ENCODE data around the gene EPS8L2. TPM values are rescaled to one million over a fixed set of nuclear protein-coding genes. Genes with fewer than 3 reads are reported as not detected.

Gene EPS8L2
- total and polyA plus RNA-seq, 9 of the 15 experiments (the other 6 are each of a cell fraction or from before 2014, with no cell fraction given): 0.75 to 17.0 (median 3.7) TPM

GRCh38 chr11:694563-695287 lies 11.3 kb upstream of the EPS8L2 start, which contains the start of gene DEAF1 (continued):
- TF ChIP-seq GATA2 (CRISPR knock-in tag; IDR thresholded peaks at IDR 0.05) (no peak), CEBPZ (IDR thresholded peaks at IDR 0.05; ENCODE audit: borderline replicate concordance, low read depth, low read length) (no peak), SMC3 (conservative IDR thresholded peaks at IDR 0.05; ENCODE audit: insufficient read depth, low read depth, low read length) (no peak), PYGO2 (tag; IDR thresholded peaks at IDR 0.05) (no peak), SAP30 (IDR thresholded peaks at IDR 0.05; ENCODE audit: borderline replicate concordance, insufficient read depth, low read depth, low read length, poor library complexity, severe bottlenecking) (no peak), IRF9 (tag; IDR thresholded peaks at IDR 0.05) (no peak), BRF2 (IDR thresholded peaks at IDR 0.05; ENCODE audit: borderline replicate concordance, insufficient read depth, insufficient read length) (no peak), RBBP5 (IDR thresholded peaks at IDR 0.05; ENCODE audit: borderline replicate concordance, insufficient read depth, low read length, poor library complexity, severe bottlenecking) (peak; percentile 65), SMARCC2 (IDR thresholded peaks at IDR 0.05; ENCODE audit: low read depth) (no peak), XRCC4 (IDR thresholded peaks at IDR 0.05; ENCODE audit: extremely low read depth, insufficient read depth, insufficient read length) (no peak), MYBL2 (IDR thresholded peaks at IDR 0.05; ENCODE audit: low read depth) (no peak), MYBL2 (CRISPR knock-in tag; IDR thresholded peaks at IDR 0.05; ENCODE audit: borderline replicate concordance) (no peak)
- TF ChIP-seq, protein P1, sequence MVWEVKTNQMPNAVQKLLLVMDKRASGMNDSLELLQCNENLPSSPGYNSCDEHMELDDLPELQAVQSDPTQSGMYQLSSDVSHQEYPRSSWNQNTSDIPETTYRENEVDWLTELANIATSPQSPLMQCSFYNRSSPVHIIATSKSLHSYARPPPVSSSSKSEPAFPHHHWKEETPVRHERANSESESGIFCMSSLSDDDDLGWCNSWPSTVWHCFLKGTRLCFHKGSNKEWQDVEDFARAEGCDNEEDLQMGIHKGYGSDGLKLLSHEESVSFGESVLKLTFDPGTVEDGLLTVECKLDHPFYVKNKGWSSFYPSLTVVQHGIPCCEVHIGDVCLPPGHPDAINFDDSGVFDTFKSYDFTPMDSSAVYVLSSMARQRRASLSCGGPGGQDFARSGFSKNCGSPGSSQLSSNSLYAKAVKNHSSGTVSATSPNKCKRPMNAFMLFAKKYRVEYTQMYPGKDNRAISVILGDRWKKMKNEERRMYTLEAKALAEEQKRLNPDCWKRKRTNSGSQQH (CRISPR knock-in tag; IDR thresholded peaks at IDR 0.05): no peak
- TF ChIP-seq, protein P2, sequence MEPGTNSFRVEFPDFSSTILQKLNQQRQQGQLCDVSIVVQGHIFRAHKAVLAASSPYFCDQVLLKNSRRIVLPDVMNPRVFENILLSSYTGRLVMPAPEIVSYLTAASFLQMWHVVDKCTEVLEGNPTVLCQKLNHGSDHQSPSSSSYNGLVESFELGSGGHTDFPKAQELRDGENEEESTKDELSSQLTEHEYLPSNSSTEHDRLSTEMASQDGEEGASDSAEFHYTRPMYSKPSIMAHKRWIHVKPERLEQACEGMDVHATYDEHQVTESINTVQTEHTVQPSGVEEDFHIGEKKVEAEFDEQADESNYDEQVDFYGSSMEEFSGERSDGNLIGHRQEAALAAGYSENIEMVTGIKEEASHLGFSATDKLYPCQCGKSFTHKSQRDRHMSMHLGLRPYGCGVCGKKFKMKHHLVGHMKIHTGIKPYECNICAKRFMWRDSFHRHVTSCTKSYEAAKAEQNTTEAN (CRISPR knock-in tag; IDR thresholded peaks at IDR 0.05): no peak
- TF ChIP-seq, protein P3, sequence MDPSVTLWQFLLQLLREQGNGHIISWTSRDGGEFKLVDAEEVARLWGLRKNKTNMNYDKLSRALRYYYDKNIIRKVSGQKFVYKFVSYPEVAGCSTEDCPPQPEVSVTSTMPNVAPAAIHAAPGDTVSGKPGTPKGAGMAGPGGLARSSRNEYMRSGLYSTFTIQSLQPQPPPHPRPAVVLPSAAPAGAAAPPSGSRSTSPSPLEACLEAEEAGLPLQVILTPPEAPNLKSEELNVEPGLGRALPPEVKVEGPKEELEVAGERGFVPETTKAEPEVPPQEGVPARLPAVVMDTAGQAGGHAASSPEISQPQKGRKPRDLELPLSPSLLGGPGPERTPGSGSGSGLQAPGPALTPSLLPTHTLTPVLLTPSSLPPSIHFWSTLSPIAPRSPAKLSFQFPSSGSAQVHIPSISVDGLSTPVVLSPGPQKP (CRISPR knock-in tag; IDR thresholded peaks at IDR 0.05): no peak
